GM21390 (cell line): Measurements from ENCODE around the gene MRGPRF.
"Not testable (repeated sequence)": the region's sequence is repeated elsewhere in the genome, so short reads cannot be mapped to it uniquely, and the experiment has no call there.

Source experiments
- ATAC-seq: cut with Tn5 transposase; IDR thresholded peaks from one replicate; pipeline ENCODE4 v1.9.1; 2021; ENCODE audit not compliant: unreplicated experiment

The MRGPRF gene

DNA sequence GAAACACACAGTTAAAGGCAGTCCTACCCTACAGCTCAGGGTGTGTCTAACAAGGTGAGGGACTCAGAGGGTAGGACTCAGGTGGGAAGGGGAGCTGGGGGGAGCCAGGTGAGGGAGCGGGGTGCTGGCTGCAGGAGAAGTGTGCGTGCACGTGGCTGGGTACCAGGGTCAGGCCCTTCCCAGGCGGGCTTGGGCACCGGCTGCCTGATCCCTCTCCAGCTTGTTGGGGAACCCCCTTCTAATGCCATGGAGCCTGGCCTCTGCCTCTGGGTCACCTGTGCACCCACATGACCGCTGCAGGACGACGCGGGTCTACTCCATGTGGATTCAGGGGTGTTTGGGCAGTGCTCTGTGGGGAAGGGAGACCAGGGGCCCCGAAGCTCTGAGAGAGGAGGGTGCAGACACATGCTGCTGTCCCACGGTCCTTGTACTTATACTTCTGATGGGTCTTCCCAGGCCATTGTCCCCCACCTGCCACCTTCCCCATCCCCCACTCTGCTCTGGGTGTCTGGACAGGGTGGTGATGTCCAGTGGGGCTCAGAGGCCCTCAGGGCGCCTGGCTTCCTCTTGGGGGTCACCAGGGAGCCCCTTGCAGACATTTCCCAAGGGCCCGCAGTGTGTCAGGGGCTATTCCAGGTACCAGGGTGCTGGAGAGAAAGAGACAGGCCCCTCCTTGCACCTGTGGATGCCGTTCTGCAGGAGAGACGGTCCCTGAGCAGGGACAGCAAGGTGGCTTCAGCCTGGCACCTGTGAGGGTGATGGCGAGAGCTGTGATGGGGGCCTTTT, 21.9 kb downstream of the MRGPRF start:
- no peak for ATAC-seq

- ATAC-seq = no peak
These were observed 23.0 kb downstream of the MRGPRF start for GRCh38 chr11:68989936-68990606.

DNA sequence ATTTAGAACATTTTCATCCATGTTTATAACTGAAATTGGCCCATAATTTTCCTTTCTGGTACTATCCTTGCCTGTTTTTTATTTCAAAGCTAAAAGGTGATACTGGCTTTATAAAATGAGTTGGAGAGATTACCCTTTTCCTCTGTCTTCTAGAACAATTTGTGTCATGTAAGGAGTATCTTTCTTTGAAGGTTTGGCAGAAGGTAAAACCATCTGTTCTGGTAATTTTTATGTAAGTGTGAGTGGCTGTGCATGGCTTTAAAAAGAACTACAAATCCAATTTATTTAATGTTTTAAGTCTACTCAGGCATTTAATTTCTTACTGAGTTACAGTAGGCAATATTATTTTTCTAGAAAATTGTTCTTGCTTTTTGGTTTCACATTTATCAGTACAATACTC, 24.6 kb downstream of the MRGPRF start:
- ATAC-seq = no peak

- no peak for ATAC-seq
These were observed 25.8 kb downstream of the MRGPRF start for GRCh38 chr11:68987211-68987610.

GRCh38 chr11:68983801-68984200, 29.2 kb downstream of the MRGPRF start:
- ATAC-seq = no peak

- no peak for ATAC-seq
These were observed 30.9 kb downstream of the MRGPRF start for GRCh38 chr11:68982134-68982533.

GRCh38 chr11:68980776-68981065, 32.3 kb downstream of the MRGPRF start, which contains the start of gene MRGPRD:
MRGPRD (minus strand) TSS chr11:68980986; CDS start chr11:68980986, 0 bp downstream.
- ATAC-seq = no peak

GRCh38 chr11:68979931-68980775, 32.9 kb downstream of the MRGPRF start:
- no peak for ATAC-seq

DNA sequence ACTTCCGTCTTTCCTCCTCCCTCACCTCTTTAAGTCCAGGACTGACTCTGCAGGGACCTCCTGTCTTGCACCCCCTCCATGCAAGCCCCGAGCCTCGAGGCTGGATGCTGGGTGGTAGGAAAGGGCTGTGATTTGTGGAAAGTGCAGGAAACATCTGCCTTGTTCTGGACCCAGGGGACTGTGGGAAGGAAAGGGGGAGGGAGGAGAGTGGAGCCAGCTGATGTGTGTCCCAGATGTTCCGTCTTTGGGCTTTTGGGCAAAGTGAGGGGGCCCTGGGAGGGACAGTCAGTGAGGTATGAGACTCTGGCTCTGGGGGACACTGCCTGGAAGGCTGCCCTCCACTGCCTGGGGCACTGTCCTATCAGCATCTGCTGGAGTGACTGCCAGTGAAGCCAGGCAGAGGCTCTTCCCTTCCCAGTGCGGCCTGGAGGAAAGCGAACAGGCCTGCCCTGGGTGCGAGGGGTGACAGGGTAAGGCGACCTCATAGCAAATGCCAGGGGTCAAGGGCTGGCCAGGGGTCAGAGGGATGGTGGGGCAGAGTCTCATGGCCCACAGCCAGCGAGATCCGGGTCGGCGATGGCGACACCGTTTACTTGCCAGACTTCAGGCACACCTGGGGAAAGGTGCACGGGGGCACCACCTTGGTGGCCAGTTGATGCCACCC, 34.0 kb downstream of the MRGPRF start:
- no peak for ATAC-seq

DNA sequence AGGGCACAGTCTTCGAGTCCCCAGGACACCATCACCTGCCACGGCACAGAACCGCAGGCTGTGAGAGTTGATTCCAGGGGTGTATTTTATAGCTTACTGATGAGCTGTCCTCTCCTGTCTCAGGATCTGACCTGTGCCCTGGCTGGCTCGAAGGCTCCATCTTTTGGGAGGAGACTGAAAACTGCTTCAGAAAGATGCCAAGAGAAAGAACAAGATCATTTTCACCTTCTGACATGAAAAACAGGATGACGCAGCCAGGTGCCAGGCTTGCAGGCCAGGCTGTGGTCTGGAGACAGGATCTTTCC, 34.5 kb downstream of the MRGPRF start:
- ATAC-seq = no peak

DNA sequence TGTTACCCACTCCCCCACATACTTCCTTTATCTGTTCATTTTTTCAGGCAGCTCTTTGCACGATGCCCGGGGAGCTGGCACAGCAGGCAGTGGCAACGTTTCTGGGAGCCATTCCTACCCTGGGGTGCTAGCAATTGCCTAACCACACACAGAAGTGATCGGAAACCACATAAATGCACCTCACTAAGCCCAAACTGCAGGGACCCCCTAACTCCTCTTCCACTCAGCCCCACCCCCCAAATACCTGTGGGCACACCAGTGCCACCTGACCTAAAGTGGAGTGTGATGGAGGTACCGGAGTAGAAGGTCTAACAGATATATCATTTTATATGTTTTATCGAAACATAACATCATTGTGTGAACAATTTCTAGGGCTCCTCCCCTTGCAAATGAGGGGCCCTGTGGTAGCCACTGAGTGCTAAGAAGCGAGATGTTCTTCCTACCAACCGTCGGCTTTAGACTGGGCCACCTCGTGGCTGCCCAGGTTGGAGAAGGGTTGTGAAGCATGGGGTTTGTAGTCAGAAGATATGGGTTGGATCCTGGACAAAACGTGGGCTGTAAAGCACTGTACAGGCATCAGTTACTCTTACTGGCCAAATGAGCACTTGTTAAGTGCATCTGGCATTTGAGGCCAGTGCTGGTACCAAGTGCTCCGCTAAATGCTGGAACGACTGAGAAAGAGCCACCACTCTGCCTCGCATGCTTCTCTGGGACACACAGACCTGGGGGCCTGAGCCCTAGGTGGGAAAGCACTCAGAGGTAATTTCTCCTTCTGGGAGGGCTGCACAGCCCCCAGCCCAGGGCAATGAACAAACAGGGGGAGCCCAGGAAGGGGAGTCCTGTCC, 35.0 kb downstream of the MRGPRF start:
- no peak for ATAC-seq

DNA sequence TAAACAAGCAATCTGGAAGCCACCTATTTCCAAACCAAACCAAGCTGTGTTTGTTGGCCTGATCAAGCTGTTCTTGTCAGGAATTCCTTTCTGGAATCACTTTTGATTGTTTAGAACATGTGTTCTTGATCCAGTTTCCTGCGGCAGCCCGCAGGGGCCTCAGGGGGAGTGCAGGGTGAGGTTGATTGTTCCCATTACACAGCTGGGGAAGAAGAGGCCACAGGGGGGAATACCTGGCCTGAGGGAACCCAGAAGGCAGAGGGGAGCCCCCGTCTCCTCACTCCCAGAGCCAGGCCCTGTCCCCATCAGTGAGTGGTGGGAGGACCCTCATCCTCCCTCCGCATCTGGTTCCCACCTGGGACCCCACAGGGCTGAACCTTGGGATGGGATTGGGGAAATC, 36.5 kb downstream of the MRGPRF start:
- no peak for ATAC-seq

DNA sequence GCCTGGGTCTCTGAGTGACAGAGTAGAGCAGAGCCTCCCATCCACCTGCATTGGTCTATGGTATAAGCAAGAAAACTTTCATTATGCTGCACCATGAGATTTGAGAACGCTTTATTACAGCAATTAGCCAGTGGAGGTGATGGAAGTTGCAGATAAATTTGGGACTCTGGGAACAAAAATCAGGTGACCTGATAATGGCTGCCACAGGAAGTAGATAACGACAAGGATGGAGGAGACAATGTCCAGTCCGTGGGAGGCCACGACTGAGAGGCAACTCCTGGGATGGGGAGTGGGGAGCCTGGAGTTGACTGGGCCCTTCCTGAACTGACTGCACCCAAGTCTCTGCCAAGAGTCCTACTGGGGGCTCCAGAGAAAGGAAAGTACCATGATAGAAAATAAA, 37.0 kb downstream of the MRGPRF start:
- ATAC-seq = no peak

DNA sequence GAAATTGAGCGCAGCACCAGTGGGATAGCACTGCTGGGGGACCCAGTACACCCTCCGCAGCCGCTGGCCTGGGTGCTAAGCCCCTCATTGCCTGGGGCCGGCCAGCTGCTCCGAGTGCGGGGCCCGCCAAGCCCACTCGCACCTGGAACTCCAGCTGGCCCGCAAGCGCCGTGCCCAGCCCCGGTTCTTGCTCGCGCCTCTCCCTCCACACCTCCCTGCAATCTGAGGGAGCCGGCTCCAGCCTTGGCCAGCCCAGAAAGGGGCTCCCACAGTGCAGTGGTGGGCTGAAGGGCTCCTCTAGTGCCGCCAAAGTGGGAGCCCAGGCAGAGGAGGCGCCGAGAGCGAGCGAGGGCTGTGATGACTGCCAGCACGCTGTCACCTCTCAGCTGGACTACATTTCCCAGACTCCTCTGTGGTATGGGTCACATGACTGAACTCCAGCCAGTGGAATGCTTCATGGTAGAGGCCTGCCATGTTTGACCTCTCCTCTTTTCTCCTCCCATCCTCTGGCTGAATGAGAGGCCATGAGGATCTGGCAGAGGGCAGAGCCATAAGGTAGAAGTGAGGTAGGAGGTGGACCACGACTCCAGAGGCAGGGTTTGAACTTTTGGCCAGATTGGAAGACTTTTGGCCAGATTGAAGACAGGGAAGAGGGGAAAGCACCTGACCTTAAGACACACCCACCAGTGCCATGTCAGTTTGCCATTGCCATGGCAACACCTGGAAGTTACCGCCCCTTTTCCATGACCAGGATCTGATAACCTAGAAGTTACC, 38.4 kb downstream of the MRGPRF start:
- ATAC-seq = no peak

GRCh38 chr11:68973706-68974105, 39.3 kb downstream of the MRGPRF start:
- not testable (repeated sequence) for ATAC-seq

DNA sequence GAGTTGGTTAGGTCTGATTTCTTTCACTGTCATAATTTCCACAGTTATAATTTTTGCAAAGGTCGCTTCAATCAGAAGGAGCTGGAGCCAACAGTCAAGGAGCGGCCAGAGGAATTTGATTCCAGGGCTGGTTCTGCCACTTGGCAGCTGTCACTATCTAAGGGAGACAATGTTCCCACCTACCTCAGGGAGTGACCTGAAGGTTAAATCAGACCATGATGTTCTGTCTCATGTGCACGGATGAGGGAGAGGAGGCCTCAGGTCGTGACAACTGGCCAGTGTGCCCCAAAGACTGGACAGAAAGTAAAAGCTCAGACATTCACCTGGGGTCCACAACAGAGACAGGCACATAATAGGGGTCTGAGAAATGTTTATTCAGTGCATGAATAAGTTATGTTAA, 39.8 kb downstream of the MRGPRF start:
- no peak for ATAC-seq

DNA sequence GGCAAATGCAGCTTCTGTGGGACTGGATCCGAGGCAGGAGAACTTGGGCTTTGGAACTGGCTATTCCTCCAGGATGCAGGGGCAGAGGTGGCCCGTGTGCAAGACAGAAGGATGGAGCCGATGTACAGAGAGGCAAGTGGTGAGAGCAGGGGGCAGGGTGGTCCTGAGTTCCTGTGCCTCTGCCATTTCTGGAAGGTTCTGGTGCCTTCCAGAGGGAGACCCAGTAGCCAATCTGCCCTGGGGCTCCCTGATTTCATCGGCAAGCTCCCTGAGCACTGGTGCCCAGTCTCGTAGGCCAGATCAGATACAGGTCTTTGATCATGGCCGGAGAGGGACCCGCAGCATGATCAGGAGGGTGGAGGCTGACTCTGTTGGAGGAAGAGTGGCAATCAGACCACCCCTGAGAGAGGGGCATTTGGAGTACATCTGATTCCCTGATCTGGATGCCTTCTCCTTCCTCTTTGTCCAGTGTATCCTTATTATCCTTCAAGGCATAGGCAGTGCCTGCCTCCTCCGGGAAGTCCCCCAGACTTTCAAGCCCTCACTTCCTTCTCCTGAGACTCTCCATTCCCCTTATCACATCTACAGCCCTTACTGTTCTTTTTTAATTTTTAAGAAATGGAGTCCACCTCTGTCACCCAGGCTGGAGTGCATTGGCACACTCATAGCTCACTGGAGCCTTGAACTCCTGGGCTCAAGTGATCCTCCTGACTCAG, 42.0 kb downstream of the MRGPRF start:
- ATAC-seq = no peak

DNA sequence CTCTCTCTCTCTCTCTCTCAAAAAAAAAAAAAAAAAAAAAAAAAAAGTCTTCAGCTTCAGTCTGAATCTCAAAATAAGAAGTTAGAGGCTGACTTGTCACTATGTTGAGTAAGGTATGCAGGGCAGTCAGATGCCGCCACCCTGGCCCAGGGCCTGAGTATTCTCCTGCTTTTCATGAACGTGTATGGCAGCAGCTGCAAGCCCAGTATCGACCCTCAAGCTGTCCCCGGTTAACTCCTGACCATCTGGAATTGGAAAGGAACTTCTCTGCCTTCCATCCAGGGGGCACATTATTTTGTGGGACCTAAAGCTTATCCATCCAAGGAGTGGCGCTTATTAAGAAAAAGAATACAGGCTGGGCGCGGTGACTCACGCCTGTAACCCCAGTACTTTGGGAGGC, 43.7 kb downstream of the MRGPRF start:
- no peak for ATAC-seq
